HepG2 (cell line): Measurements from ENCODE around the gene SBK1. TPM values are rescaled to one million over a fixed set of nuclear protein-coding genes. Genes with fewer than 3 reads are reported as not detected.

Source experiments
- E2F2 ChIP-seq: sonication (generic); formaldehyde crosslinking; IDR thresholded peaks from 2 replicates; pipeline ENCODE4 v1.4.0; 2020; ENCODE audit warnings: missing genetic modification reagents, borderline replicate concordance
- IRF9 ChIP-seq: sonication (generic); formaldehyde crosslinking; IDR thresholded peaks from 2 replicates; pipeline ENCODE4 v1.8.0; 2022; ENCODE audit warnings: missing genetic modification reagents, mild to moderate bottlenecking, borderline replicate concordance
- MAX ChIP-seq: IDR thresholded peaks from 2 replicates; pipeline ENCODE4 v1.6.1; 2012; ENCODE audit warnings: inconsistent platforms
- NAIF1 ChIP-seq: sonication (generic); formaldehyde crosslinking; IDR thresholded peaks from 2 replicates; pipeline ENCODE4 v1.5.0; 2020; ENCODE audit warnings: mild to moderate bottlenecking, missing genetic modification reagents, borderline replicate concordance
- PHF8 ChIP-seq: sonication (generic); formaldehyde crosslinking; IDR thresholded peaks from 2 replicates; pipeline ENCODE4 v1.5.0; 2020; ENCODE audit warnings: missing genetic modification reagents
- POLR2AphosphoS2 ChIP-seq: IDR thresholded peaks from 2 replicates; pipeline ENCODE4 v1.6.1; 2011; ENCODE audit warnings: low read depth, low read length, improper control_type of control experiment
- RARA ChIP-seq: IDR thresholded peaks from 2 replicates; pipeline ENCODE4 v1.6.1; 2016; ENCODE audit warnings: missing genetic modification reagents, missing compliant biosample characterization
- SMAD3 ChIP-seq: sonication (generic); formaldehyde crosslinking; IDR thresholded peaks from 2 replicates; pipeline ENCODE4 v1.4.0; 2020; ENCODE audit warnings: missing genetic modification reagents
- TBP ChIP-seq: sonication (generic); formaldehyde crosslinking; IDR thresholded peaks from 2 replicates; pipeline ENCODE4 v1.5.0; 2020; ENCODE audit warnings: missing genetic modification reagents
- ZNF556 ChIP-seq: sonication (generic); formaldehyde crosslinking; IDR thresholded peaks from 2 replicates; pipeline ENCODE4 v1.4.0; 2020; ENCODE audit warnings: mild to moderate bottlenecking, missing genetic modification reagents, borderline replicate concordance
- ZNF589 ChIP-seq: sonication (generic); formaldehyde crosslinking; conservative IDR thresholded peaks from 2 replicates; pipeline ENCODE4 v1.8.0; 2022; ENCODE audit warnings: mild to moderate bottlenecking, moderate library complexity, missing genetic modification reagents
- ZNF598 ChIP-seq: sonication (generic); formaldehyde crosslinking; IDR thresholded peaks from 2 replicates; pipeline ENCODE4 v1.5.1; 2020; ENCODE audit warnings: mild to moderate bottlenecking, missing genetic modification reagents, borderline replicate concordance
- ZNF687 ChIP-seq: sonication (generic); formaldehyde crosslinking; IDR thresholded peaks from 2 replicates; pipeline ENCODE4 v1.5.1; 2020; ENCODE audit warnings: mild to moderate bottlenecking, missing genetic modification reagents, moderate library complexity
- ZNF839 ChIP-seq: sonication (generic); formaldehyde crosslinking; IDR thresholded peaks from 2 replicates; pipeline ENCODE4 v1.4.0; 2020; ENCODE audit warnings: missing genetic modification reagents, mild to moderate bottlenecking, borderline replicate concordance
- polyA plus RNA-seq, 8 experiments: library from polyadenylated mRNA; depleted of rRNA in 3 of 8; stranded (reverse) in 7 of 8; unstranded in 1 of 8; fragments of >200 nt; fragmentation: Illumina TruSeq in 4 of 8; extraction: Trizol in 4 of 8; gene quantifications; 2 replicates each; pipeline versions ENCODE4 v1.2.1 to v1.2.3, GENCODE V29; 2011 to 2016; ENCODE audit warnings: low read depth in 4 of 8, missing spikeins in 1 of 8, mixed read lengths in 1 of 8; ENCODE audit not compliant: insufficient read depth in 1 of 8
- total RNA-seq, 5 experiments: library from RNA; depleted of rRNA; stranded (reverse); fragments of >200 nt; fragmentation: Illumina TruSeq; extraction: Trizol; gene quantifications; 2 replicates each; pipeline ENCODE4 v1.2.3, GENCODE V29; 2016; ENCODE audit warnings: low read depth in 1 of 5
- TF ChIP-seq, protein P1 (sequence below): sonication (generic); formaldehyde crosslinking; IDR thresholded peaks from 2 replicates; pipeline ENCODE4 v1.9.0; 2021; ENCODE audit warnings: mild to moderate bottlenecking, missing genetic modification reagents

The SBK1 gene
- total and polyA plus RNA-seq, 2 of the 13 experiments (the other 11 are each of a cell fraction or from before 2014, with no cell fraction given), result 0.15 to 0.17 TPM

GRCh38 chr16:28324235-28324886 lies 32.0 kb downstream of the SBK1 start (continued):
- TF ChIP-seq, protein P1, sequence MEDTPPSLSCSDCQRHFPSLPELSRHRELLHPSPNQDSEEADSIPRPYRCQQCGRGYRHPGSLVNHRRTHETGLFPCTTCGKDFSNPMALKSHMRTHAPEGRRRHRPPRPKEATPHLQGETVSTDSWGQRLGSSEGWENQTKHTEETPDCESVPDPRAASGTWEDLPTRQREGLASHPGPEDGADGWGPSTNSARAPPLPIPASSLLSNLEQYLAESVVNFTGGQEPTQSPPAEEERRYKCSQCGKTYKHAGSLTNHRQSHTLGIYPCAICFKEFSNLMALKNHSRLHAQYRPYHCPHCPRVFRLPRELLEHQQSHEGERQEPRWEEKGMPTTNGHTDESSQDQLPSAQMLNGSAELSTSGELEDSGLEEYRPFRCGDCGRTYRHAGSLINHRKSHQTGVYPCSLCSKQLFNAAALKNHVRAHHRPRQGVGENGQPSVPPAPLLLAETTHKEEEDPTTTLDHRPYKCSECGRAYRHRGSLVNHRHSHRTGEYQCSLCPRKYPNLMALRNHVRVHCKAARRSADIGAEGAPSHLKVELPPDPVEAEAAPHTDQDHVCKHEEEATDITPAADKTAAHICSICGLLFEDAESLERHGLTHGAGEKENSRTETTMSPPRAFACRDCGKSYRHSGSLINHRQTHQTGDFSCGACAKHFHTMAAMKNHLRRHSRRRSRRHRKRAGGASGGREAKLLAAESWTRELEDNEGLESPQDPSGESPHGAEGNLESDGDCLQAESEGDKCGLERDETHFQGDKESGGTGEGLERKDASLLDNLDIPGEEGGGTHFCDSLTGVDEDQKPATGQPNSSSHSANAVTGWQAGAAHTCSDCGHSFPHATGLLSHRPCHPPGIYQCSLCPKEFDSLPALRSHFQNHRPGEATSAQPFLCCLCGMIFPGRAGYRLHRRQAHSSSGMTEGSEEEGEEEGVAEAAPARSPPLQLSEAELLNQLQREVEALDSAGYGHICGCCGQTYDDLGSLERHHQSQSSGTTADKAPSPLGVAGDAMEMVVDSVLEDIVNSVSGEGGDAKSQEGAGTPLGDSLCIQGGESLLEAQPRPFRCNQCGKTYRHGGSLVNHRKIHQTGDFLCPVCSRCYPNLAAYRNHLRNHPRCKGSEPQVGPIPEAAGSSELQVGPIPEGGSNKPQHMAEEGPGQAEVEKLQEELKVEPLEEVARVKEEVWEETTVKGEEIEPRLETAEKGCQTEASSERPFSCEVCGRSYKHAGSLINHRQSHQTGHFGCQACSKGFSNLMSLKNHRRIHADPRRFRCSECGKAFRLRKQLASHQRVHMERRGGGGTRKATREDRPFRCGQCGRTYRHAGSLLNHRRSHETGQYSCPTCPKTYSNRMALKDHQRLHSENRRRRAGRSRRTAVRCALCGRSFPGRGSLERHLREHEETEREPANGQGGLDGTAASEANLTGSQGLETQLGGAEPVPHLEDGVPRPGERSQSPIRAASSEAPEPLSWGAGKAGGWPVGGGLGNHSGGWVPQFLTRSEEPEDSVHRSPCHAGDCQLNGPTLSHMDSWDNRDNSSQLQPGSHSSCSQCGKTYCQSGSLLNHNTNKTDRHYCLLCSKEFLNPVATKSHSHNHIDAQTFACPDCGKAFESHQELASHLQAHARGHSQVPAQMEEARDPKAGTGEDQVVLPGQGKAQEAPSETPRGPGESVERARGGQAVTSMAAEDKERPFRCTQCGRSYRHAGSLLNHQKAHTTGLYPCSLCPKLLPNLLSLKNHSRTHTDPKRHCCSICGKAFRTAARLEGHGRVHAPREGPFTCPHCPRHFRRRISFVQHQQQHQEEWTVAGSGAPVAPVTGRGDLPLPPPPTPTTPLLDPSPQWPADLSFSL (CRISPR knock-in tag), result no peak
- no peak for TF ChIP-seq ZNF839 (CRISPR knock-in tag)
- TF ChIP-seq SMAD3 (CRISPR knock-in tag), result no peak
- no peak for TF ChIP-seq ZNF556 (CRISPR knock-in tag)
- no peak for TF ChIP-seq PHF8 (CRISPR knock-in tag)
- no peak for TF ChIP-seq ZNF589 (CRISPR knock-in tag)
- no peak for TF ChIP-seq POLR2AphosphoS2
- TF ChIP-seq RARA (CRISPR knock-in tag), result peak; percentile 53; the same call in 1 of the 2 replicates
- no peak for TF ChIP-seq TBP (CRISPR knock-in tag)
- no peak for TF ChIP-seq E2F2
- TF ChIP-seq IRF9 (CRISPR knock-in tag), result no peak
- TF ChIP-seq NAIF1 (CRISPR knock-in tag), result no peak
- TF ChIP-seq ZNF598, result no peak
- no peak; the same call in 1 of the 2 replicates for TF ChIP-seq MAX
- peak; percentile 49 for TF ChIP-seq ZNF687 (CRISPR knock-in tag)
